GM19351 (cell line): ENCODE measurements around the gene RTL5.
A peak's percentile ranks its signal among the peaks of the same experiment; 100 is the strongest.

Experiments
- ATAC-seq: cut with Tn5 transposase; IDR thresholded peaks from one replicate; pipeline ENCODE4 v1.9.1; 2021; ENCODE audit warnings: mild to moderate bottlenecking, moderate library complexity; ENCODE audit not compliant: unreplicated experiment

Gene RTL5

GRCh38 chrX:72130156-72130761, 1.5 kb downstream of the RTL5 start:
- no peak for ATAC-seq

- no peak for ATAC-seq
Measured at GRCh38 chrX:72129661-72130060, 2.1 kb downstream of the RTL5 start.

DNA sequence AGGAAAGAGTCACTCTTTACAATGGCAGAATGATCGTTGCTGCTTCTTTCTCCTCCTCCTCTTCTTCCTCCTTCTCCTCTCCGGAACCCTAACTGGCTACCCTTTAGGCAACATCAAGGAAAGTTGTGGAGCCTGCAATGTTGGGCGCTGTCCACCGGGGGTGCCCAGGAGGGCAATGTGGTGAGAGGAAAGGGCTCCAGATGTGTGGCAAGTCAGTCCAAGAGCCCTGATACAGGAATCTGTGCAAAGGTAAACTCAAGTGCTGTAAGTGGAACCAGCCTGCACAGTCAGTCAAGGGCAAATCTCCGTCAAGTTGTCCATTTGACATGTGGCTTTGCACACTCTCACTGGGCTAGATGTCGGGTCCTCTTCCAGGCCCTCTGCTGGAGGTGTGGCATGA, 2.8 kb downstream of the RTL5 start:
- no peak for ATAC-seq

- no peak for ATAC-seq
Measured at GRCh38 chrX:72128183-72128834, 3.4 kb downstream of the RTL5 start.

DNA sequence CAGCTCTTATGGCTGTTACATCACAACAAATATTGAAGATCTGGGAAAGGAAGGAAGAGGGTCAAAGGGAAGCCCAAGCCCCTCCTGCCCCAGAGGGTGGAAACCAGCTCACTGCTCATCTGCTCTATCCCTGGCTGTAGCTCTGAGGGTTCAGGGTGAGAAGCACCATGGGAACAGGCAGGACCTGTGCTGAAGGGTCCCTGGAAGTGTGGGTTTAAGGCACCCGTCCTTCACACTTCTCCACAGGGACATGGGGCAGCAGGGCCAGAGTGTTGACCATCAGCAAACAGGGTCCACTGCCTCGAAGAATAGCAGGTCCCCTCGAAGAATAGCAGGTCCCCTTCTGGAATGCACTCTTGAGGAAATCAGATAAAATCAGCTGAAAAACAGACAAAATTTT, 4.4 kb downstream of the RTL5 start:
- ATAC-seq: no peak

GRCh38 chrX:72126539-72127140, 5.1 kb downstream of the RTL5 start:
- peak; percentile 70 for ATAC-seq

GRCh38 chrX:72126048-72126415, 5.7 kb downstream of the RTL5 start:
- ATAC-seq: no peak

DNA sequence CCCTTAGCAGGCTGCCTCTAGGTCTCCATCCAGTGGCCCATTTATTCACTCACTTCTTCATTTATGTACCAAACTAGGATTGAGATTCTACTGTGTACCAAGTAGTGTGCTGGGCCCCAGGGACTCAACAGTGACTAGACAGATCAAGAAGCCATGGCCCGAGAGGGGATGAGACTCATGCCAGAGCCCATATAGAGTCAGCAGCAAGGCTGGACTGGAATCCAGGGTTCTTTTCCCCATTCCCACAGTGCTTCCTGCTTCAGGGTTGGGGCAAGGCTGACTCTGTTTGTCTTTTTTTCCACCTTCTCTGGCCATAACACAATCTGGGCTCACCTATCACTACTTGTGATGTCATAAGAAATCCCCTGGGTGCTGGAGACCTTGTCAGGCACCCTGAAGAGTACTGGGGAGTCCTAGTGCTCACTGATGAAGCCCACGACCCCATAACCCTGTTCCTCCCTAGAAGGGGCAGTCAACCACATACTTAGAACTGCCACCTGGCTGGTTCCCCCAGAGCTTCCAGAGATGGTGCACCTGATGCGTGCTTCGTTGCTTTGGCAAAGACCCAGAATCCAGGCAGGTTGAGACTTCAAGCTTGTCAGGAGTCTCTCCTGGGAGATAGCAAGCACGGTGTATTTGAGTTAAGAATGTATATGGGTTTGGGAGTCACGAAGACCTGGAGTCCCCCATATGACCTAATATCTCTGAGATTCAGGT, 6.2 kb downstream of the RTL5 start:
- no peak for ATAC-seq

GRCh38 chrX:72124540-72125201, 7.0 kb downstream of the RTL5 start:
- ATAC-seq: no peak

GRCh38 chrX:72123471-72124185, 8.1 kb downstream of the RTL5 start:
- no peak for ATAC-seq

- no peak for ATAC-seq
Measured at GRCh38 chrX:72122621-72123337, 8.9 kb downstream of the RTL5 start.

DNA sequence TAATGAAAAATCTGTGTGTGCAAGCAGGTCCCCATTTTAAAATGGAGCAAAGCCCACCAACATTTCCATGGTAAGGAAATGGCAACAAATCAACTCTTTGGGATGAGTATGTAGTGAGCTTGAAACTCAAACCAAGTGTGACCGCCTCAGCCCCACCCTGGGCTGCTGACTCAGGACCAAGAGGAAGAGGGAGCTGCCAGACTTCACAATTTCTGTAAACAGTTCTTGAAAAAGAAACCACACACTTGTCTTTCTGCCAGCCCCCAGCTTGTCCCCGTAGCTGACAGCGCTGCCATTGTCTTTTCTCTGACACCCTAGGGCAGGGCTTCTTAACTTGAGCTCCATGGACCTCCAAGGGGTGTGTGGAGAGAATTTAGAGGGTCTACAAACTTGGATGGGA, 10.3 kb downstream of the RTL5 start:
- peak; percentile 61 for ATAC-seq

- no peak for ATAC-seq
Measured at GRCh38 chrX:72120837-72121236, 10.9 kb downstream of the RTL5 start.

DNA sequence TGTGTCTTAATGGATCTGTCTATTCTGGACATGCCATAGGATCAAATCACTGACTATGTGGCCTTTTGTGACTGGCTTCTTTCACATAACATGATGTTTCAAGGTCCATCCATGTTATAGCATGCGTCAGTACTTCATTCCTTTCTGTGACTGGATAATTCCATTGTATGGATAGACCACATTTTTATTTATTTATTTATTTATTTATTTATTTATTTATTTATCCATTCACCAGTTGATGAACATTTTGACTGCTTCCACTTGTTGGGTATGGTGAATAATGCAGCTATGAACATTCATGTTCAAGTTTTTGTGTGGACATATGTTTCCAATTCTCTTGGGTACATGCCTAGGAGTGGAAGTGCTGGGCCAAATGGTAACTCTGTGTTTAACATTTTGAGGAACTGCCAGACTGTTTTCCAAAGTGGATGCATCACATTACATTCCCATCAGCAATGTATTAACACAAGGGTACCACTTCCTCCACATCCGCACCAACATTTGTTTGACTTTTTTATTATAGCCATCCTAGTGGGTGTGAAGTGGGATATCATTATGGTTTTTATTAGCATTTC, 14.0 kb downstream of the RTL5 start:
- no peak for ATAC-seq

- ATAC-seq: no peak
Measured at GRCh38 chrX:72115380-72115779, 16.3 kb downstream of the RTL5 start.

- ATAC-seq: no peak
Measured at GRCh38 chrX:72114807-72115206, 16.9 kb downstream of the RTL5 start.

- no peak for ATAC-seq
Measured at GRCh38 chrX:72114306-72114705, 17.4 kb downstream of the RTL5 start.

DNA sequence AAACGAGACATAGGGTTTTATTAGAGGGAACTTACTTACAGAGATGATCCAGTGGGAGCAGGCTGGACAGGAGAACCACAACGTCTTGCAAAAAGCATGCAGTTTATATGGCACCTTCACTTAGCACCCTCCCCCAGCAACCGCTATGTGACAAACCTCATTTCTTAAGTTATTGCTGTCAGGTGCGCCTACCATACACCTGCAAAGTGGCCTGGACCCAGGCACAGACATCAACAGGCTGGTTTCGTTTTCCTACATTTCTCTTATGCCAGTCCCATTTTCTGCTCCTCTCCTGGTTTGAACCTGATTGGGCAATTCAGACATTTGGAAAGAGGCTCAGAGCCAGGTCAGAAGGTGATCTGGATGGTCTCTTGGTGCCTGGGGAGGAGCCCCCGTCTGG, 18.3 kb downstream of the RTL5 start:
- ATAC-seq: no peak

- ATAC-seq: no peak
Measured at GRCh38 chrX:72110876-72111708, 20.6 kb downstream of the RTL5 start.
